K562 (cell line): ENCODE data around the gene CHMP2A. TPM values are rescaled to one million over a fixed set of nuclear protein-coding genes. Genes with fewer than 3 reads are reported as not detected.
A peak's percentile ranks its signal among the peaks of the same experiment; 100 is the strongest.

Source experiments
- CBX2 ChIP-seq: fragments of 200-600 bp; sonication (generic); IDR thresholded peaks from one replicate; pipeline ENCODE4 v1.6.1; 2012; ENCODE audit warnings: mild to moderate bottlenecking, low read length, inconsistent platforms; ENCODE audit not compliant: insufficient read depth, poor library complexity, severe bottlenecking
- COPS2 ChIP-seq: fragments of 450-650 bp; conservative IDR thresholded peaks from 2 replicates; pipeline ENCODE4 v1.6.1; 2016; ENCODE audit warnings: mild to moderate bottlenecking, moderate library complexity
- FOXM1 ChIP-seq, 2 experiments: fragments of 450-650 bp in 1 of 2; sonication (generic) in 1 of 2; formaldehyde crosslinking in 1 of 2; IDR thresholded peaks; 2 replicates each; pipeline versions ENCODE4 v1.6.1 to v1.9.0; 2017 to 2022; ENCODE audit warnings: low read depth in 2 of 2, mild to moderate bottlenecking in 2 of 2, missing genetic modification reagents in 1 of 2, moderate library complexity in 1 of 2
- KLF16 ChIP-seq: IDR thresholded peaks from 2 replicates; pipeline ENCODE4 v1.6.1; 2016; ENCODE audit warnings: antibody characterized with exemption
- LARP7 ChIP-seq: fragments of 450-650 bp; IDR thresholded peaks from 2 replicates; pipeline ENCODE4 v1.6.1; 2016
- NEUROD1 ChIP-seq: fragments of 150-350 bp; IDR thresholded peaks from 2 replicates; pipeline ENCODE4 v1.6.1; 2014; ENCODE audit warnings: borderline replicate concordance, low read length, low read depth; ENCODE audit not compliant: partially characterized antibody
- ZEB2 ChIP-seq: fragments of 450-650 bp; IDR thresholded peaks from 2 replicates; pipeline ENCODE4 v1.6.1; 2016
- ZNF134 ChIP-seq: fragments of 250-450 bp; sonication (Bioruptor Pico); conservative IDR thresholded peaks from 2 replicates; pipeline ENCODE4 v1.4.0; 2020
- ZNF197 ChIP-seq: fragments of 200-800 bp; sonication (Bioruptor generic); IDR thresholded peaks from 2 replicates; pipeline ENCODE4 v1.6.1; 2016; ENCODE audit warnings: low read depth, missing genetic modification characterization, missing compliant biosample characterization
- ZNF589 ChIP-seq: fragments of 200-800 bp; sonication (Bioruptor generic); IDR thresholded peaks from 2 replicates; pipeline ENCODE4 v1.6.1; 2016; ENCODE audit warnings: low read depth, missing genetic modification characterization, missing compliant biosample characterization
- ZNF764 ChIP-seq: fragments of 250-450 bp; sonication (Bioruptor Pico); IDR thresholded peaks from 2 replicates; pipeline ENCODE4 v1.4.0; 2020; ENCODE audit warnings: low read depth, mild to moderate bottlenecking, moderate library complexity
- ZNF766 ChIP-seq: fragments of 200-800 bp; sonication (Bioruptor generic); conservative IDR thresholded peaks from 2 replicates; pipeline ENCODE4 v1.6.1; 2016; ENCODE audit warnings: missing genetic modification characterization, missing compliant biosample characterization
- polyA plus RNA-seq, 8 experiments: library from polyadenylated mRNA; depleted of rRNA in 4 of 8; stranded (reverse) in 5 of 8; unstranded in 3 of 8; fragments of >200 nt; fragmentation: Nextera tagmentation in 2 of 8; fragmentation: Illumina TruSeq in 1 of 8; extraction: Ambion mirVana in 2 of 8; extraction: Trizol in 1 of 8; gene quantifications; 2 replicates each; pipeline versions ENCODE4 v1.2.1 to v1.2.3, GENCODE V29; 2011 to 2014; ENCODE audit warnings: inconsistent platforms in 1 of 8, missing spikeins in 1 of 8
- total RNA-seq, 7 experiments: library from RNA; depleted of rRNA in 6 of 7; stranded (reverse); fragments of >200 nt in 6 of 7; fragmentation: Illumina TruSeq in 2 of 7; extraction: Trizol in 2 of 7; gene quantifications; 2 replicates each; pipeline versions ENCODE4 v1.2.1 to v1.2.3, GENCODE V29; 2011 to 2021; ENCODE audit warnings: low replicate concordance in 1 of 7
- TF ChIP-seq, protein P1 (sequence below): fragments of 450-650 bp; formaldehyde crosslinking; IDR thresholded peaks from 2 replicates; pipeline ENCODE4 v1.4.0; 2020; ENCODE audit warnings: mild to moderate bottlenecking, mixed read lengths
- TF ChIP-seq, protein P2 (sequence below): IDR thresholded peaks from 2 replicates; pipeline ENCODE4 v1.6.1; 2012; ENCODE audit warnings: low read depth, low read length, improper control_type of control experiment, borderline replicate concordance
- TF ChIP-seq, protein P3 (sequence below): sonication (generic); formaldehyde crosslinking; IDR thresholded peaks from 2 replicates; pipeline ENCODE4 v1.8.0; 2022; ENCODE audit warnings: mild to moderate bottlenecking, low read depth, missing genetic modification reagents
- TF ChIP-seq, protein P4 (sequence below): sonication (generic); formaldehyde crosslinking; IDR thresholded peaks from 2 replicates; pipeline ENCODE4 v1.9.0; 2022; ENCODE audit warnings: mild to moderate bottlenecking, missing genetic modification reagents
- TF ChIP-seq, protein P5 (sequence below): fragments of 450-650 bp; formaldehyde crosslinking; IDR thresholded peaks from 2 replicates; pipeline ENCODE4 v1.4.0; 2020; ENCODE audit warnings: mild to moderate bottlenecking, moderate library complexity
- TF ChIP-seq, protein P6 (sequence below): fragments of 250-450 bp; sonication (Bioruptor Pico); IDR thresholded peaks from 2 replicates; pipeline ENCODE4 v1.8.0; 2021; ENCODE audit warnings: borderline replicate concordance, mild to moderate bottlenecking, moderate library complexity; ENCODE audit not compliant: poor library complexity, severe bottlenecking
- TF ChIP-seq, protein P7 (sequence below): fragments of 250-450 bp; sonication (Bioruptor Pico); IDR thresholded peaks from 2 replicates; pipeline ENCODE4 v1.4.0; 2020; ENCODE audit warnings: mild to moderate bottlenecking

CHMP2A gene
- total and polyA plus RNA-seq, 9 of the 15 experiments (the other 6 are each of a cell fraction or from before 2014, with no cell fraction given) = 57.6 to 159 (median 87.2) TPM

DNA sequence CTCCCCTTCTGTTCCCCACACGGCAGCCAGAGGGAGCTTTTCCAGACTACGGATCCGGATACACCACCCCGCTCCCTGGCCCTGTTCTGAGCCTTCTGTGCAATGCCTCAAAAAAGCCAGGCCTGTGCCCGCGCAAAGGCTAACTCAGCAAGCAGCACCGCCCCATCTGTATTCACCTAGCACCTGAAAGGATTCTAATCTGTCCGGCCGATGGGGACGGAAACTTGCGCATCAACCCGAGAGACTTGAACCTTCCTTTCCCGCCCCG, 35.9 kb downstream of the CHMP2A start (continued):
- TF ChIP-seq, protein P1, sequence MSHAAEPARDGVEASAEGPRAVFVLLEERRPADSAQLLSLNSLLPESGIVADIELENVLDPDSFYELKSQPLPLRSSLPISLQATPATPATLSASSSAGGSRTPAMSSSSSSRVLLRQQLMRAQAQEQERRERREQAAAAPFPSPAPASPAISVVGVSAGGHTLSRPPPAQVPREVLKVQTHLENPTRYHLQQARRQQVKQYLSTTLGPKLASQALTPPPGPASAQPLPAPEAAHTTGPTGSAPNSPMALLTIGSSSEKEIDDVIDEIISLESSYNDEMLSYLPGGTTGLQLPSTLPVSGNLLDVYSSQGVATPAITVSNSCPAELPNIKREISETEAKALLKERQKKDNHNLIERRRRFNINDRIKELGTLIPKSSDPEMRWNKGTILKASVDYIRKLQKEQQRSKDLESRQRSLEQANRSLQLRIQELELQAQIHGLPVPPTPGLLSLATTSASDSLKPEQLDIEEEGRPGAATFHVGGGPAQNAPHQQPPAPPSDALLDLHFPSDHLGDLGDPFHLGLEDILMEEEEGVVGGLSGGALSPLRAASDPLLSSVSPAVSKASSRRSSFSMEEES (CRISPR knock-in tag) = no peak
- peak; percentile 12 for TF ChIP-seq NEUROD1
- 0 out of 2 replicates have a peak, but pooled peaks have one; percentile 2 for TF ChIP-seq ZNF197
- TF ChIP-seq, protein P2, sequence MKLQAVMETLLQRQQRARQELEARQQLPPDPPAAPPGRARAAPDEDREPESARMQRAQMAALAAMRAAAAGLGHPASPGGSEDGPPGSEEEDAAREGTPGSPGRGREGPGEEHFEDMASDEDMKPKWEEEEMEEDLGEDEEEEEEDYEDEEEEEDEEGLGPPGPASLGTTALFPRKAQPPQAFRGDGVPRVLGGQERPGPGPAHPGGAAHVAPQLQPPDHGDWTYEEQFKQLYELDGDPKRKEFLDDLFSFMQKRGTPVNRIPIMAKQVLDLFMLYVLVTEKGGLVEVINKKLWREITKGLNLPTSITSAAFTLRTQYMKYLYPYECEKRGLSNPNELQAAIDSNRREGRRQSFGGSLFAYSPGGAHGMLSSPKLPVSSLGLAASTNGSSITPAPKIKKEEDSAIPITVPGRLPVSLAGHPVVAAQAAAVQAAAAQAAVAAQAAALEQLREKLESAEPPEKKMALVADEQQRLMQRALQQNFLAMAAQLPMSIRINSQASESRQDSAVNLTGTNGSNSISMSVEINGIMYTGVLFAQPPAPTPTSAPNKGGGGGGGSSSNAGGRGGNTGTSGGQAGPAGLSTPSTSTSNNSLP = no peak
- TF ChIP-seq FOXM1 (IDR thresholded peaks at IDR 0.05; ENCODE audit: low read depth) = no peak
- no peak for TF ChIP-seq FOXM1 (CRISPR knock-in tag; IDR thresholded peaks at IDR 0.05; ENCODE audit: low read depth)
- no peak for TF ChIP-seq ZNF764 (CRISPR knock-in tag)
- no peak for TF ChIP-seq ZNF766 (CRISPR knock-in tag)
- TF ChIP-seq COPS2 = no peak
- TF ChIP-seq LARP7 = no peak
- TF ChIP-seq, protein P3, sequence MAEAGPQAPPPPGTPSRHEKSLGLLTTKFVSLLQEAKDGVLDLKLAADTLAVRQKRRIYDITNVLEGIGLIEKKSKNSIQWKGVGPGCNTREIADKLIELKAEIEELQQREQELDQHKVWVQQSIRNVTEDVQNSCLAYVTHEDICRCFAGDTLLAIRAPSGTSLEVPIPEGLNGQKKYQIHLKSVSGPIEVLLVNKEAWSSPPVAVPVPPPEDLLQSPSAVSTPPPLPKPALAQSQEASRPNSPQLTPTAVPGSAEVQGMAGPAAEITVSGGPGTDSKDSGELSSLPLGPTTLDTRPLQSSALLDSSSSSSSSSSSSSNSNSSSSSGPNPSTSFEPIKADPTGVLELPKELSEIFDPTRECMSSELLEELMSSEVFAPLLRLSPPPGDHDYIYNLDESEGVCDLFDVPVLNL (CRISPR knock-in tag) = no peak
- TF ChIP-seq KLF16 = 0 out of 2 replicates have a peak, but pooled peaks have one; percentile 41
- TF ChIP-seq, protein P4, sequence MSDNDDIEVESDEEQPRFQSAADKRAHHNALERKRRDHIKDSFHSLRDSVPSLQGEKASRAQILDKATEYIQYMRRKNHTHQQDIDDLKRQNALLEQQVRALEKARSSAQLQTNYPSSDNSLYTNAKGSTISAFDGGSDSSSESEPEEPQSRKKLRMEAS (CRISPR knock-in tag) = no peak
- TF ChIP-seq, protein P5, sequence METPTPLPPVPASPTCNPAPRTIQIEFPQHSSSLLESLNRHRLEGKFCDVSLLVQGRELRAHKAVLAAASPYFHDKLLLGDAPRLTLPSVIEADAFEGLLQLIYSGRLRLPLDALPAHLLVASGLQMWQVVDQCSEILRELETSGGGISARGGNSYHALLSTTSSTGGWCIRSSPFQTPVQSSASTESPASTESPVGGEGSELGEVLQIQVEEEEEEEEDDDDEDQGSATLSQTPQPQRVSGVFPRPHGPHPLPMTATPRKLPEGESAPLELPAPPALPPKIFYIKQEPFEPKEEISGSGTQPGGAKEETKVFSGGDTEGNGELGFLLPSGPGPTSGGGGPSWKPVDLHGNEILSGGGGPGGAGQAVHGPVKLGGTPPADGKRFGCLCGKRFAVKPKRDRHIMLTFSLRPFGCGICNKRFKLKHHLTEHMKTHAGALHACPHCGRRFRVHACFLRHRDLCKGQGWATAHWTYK (CRISPR knock-in tag) = no peak
- TF ChIP-seq ZNF134 = no peak
- no peak for TF ChIP-seq ZNF589 (CRISPR knock-in tag)
- TF ChIP-seq, protein P6, sequence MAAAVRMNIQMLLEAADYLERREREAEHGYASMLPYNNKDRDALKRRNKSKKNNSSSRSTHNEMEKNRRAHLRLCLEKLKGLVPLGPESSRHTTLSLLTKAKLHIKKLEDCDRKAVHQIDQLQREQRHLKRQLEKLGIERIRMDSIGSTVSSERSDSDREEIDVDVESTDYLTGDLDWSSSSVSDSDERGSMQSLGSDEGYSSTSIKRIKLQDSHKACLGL (CRISPR knock-in tag) = no peak
- TF ChIP-seq, protein P7, sequence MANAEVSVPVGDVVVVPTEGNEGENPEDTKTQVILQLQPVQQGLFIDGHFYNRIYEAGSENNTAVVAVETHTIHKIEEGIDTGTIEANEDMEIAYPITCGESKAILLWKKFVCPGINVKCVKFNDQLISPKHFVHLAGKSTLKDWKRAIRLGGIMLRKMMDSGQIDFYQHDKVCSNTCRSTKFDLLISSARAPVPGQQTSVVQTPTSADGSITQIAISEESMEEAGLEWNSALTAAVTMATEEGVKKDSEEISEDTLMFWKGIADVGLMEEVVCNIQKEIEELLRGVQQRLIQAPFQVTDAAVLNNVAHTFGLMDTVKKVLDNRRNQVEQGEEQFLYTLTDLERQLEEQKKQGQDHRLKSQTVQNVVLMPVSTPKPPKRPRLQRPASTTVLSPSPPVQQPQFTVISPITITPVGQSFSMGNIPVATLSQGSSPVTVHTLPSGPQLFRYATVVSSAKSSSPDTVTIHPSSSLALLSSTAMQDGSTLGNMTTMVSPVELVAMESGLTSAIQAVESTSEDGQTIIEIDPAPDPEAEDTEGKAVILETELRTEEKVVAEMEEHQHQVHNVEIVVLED = no peak
- no peak for TF ChIP-seq CBX2
- TF ChIP-seq ZEB2 = no peak
